COLO829 (cell line): Measurements from ENCODE around the gene CACNB2.

Experiments used
- DNase-seq: peaks from one replicate; pipeline ENCODE4 v3.0.0; 2012; ENCODE audit warnings: low spot score

Gene CACNB2

DNA sequence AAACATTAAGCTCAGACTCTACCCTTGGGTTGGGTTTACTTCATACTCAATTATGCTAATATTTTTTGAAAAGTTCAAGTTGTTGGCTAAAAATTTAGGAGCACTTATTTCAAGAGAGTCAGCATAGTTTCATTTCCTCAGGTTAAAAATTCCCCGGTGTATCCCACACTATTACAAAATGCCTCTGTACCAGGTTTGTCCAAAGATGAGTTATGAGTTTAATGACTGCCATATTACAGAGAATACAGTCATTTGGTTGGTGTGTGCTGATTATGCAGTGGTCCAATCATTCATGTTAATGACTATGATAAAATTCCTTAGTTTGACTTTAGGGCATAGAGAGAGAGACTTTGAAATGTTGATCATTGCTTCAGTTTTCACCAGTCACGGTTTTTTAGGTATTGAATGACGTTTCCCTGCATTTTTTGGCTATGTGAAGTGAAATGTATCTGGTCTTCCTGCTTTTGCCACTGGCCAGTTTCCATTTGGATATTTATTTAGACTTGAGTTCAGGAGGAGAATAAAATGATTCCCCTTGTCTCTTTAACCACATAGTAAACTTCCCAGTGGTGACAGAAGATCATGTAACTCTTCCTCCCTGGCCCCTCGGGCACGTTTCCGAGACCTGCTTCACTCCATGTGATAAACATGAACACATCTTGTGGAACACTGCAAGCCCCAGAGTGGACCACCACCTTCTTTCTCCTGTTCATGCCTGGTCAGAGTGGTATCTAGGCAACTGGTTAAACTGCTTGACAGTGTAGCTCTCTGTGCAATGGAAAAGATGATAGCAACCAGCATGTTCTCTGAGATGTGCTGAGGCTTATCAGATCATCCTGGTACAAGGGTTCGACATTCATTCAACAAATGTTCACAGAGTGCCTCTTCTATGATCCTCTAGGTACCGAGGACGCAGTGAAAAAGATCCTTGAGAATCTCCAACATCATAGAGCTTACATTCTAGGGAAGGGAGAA lies 153.6 kb downstream of the CACNB2 start:
- DNase-seq = no peak

DNA sequence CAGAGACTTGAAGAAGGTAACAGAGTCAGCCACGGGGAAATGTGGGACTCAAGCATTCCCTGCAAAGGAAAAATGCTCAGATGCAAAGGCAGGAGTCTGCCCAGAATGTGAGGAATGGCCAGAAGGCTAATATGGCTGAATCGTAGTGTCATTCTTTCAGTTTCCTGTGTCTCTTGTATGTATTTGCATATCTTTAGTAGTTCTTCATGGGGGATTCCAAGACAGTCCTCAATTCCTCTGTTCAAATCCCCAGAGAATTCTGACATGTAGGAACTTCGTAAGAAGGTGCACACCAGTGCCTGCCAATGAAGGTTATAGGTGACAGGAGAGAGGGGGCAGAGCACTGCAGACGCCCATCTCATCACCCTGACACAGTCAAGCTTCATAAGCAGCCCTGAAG lies 154.4 kb downstream of the CACNB2 start:
- no peak for DNase-seq

DNA sequence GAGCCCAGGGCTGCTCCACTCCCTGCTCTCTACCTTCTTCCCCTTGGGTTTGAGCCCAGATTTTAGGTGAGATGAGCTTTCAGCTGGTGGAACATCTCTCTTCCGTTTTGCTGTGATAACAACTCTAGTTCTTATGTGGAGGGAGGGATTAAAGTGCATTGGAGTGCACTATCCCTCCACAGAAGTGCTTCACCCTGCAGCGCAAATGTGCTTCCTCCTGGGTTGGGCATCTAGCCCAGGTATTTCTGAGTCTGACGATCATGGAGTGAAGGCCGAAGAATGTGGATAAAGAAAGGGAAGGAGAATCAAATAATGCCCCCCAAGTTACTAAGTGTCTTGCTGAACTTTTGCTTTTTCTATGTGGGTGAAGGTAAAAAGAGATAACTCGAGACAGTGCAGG lies 157.4 kb downstream of the CACNB2 start:
- no peak for DNase-seq

DNA sequence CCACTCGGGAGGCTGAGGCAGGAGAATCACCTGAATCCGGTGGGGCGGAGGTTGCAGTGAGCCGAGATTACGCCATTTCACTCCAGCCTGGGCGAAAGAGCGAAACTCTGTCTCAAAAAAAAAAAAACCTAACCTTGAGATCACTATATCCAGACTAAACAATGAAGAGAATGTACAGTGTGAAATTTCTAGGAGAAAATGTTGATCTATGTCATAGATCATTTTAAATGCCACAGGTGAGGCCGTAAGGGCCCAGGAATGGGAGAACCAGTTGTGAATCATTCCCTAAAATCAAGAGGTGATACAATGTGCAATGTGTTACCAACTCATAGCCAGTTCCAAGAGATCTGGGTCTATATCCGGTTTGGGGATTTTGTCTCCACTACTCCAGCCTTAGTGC lies 158.0 kb downstream of the CACNB2 start:
- no peak for DNase-seq

DNA sequence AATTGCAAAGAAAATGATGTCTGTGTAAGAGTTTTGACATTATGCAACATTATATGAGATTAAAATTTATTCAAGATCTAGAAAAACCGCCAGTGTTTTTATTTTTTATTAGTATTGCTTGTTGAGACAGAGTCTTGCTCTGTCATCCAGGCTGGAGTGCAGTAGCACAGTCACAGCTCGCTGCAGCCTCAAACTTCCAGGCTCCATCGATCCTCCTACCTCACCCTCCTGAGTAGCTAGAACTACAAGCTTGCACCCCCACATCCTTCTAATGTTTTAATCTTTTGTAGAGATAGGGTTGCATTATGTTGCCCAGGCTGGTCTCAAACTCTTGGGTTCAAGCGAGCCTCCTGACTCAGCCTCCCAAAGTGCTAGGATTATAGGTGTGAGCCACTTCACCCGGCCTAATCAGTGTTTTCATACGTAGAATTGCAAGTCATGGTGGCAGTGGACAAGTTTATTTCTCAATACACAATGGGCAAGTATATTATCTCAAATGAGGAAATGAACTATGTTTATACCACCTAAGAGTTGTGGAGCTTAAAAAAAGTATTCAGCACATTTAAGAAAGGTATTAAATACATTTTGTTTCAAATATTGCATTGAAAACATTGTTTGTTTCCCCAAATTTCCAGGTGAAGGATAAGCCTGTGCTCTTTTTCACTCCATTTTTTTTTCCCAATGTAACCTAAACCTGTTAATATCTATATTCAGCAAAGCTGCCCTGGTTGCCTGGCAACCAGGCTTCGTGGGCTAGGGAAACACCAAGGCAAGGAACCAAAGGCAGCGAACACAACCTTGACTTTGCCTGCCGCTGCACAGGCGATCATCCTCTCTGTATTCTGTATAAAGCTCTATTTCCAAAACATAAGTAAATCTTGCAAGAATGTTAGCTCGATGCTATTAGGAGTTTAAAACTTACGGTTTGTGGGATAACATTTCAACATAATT lies 163.9 kb downstream of the CACNB2 start:
- no peak for DNase-seq

DNA sequence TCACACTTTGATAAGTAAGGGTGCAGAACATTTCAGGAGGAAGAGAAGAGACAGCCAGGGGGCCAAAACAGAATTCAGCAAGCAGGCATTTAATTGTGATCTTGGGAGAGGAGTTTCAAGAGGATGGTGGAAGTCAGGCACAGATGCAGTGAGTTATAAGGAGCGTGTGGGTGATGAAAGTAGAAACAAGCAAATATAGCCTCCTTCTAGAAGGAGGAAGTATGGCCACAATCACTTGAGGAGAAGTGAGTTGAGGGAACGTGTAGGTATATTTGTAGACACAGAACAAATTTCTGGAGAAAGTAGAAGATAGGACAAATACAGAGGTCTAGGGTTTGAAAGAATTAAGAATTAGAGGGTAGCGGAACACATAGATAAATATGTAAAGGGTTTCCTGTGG lies 165.8 kb downstream of the CACNB2 start:
- DNase-seq = no peak

DNA sequence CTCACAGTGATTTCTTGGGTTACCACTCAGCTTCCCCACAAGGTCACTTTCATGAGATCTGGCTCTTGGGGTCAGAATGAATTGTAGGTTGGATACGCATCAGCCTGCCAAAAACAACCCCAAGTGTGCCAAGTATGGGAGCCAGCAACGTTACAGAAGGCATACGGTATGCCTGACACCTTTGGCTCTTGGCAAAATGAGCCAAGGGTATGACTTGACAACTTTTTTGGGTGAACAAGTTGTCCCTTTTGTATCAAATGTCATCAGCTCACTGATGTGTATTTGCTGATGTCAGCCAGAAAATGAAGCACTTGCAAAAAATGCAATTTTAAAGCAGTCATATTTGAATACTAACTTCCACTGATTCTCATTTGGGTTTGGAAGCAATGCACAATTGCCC lies 168.4 kb downstream of the CACNB2 start:
- no peak for DNase-seq

DNA sequence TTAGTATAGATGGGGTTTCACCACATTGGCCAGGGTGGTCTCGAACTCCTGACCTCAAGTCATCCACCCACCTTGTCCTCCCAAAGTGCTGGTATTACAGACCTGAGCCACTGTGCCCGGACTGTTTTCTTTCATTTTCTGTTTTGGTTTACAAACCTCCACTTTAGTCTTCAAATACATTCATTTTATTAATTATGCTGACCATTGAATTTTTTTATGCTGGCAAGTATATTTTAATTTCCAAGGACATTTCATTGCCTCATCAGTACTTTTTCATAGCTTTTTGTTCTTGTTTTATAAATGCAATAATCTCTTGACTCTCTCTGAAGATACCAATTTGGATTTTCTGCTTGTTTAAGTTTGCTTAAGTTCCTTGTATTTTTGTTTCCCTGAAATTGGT lies 170.5 kb downstream of the CACNB2 start:
- DNase-seq = no peak

DNA sequence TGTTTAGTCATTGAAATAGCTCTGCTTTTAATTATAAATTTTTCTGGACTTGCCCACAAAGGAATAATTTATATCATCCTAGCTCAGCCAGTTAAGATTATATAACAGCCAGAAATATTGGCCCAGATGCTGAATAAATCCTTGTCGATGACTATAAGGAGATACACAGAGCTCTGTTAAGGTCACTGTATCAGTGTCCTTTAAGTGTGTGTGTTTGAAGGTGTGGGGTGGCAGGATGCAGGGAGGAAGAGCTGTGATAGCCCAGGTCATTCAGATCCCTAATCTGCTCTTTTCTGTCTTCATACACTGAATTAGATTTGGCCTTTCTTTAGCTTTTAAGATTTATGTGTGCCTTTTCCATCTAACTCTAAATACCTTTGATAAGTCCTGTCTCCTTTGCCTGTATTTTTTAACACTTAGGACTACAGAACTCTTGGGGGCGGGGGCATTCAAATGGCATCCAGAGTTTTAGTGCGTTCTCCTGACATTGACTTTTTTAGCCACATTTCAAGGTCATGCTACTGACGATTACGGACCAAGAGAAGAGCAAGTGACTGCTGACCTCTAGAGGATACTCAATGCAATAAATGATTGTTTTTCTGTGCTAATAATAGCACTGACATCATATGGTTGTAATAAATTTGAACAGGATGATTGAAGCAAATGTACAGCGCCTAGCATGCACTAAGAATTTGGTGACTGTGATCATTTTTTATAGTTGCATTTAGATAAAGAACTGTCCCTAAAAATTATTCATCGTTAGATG lies 172.3 kb downstream of the CACNB2 start:
- peak; percentile 55 for DNase-seq

DNA sequence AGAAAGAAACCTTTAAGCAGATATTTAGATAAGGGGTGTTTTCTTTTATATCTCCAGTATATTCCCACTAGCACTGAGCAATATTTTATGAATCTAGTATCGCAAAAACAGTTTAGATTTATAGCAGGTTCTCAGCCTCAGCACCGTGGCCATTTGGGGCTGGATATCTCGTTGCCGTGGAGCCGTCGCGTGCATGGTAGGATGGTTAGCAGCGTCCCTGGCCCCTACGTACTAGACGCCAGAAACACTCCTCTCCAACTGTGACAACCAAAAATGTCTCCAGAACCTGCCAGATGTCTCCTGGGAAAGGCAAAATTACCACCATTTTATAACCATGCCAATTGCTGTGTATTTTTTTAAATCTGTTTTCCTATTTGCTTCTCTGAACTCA lies 172.9 kb downstream of the CACNB2 start:
- no peak for DNase-seq

DNA sequence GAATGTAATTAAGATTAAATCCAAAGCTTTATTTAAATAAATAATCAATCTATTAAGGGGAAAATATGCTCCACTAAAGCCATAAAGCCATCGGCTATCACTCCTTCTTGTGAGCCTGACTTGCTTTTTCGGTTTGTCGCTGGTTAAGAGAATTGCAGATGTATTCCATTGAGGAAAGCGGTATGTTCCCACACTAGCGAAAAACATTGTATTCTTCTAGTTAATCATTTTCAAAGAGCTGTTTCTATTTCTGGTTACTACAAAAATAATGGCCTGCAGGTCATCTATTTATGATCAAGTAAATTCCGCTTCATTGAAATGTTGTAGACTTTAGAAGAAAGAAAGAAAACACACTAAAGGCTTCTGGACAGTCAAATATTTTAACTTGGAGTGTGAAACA lies 173.4 kb downstream of the CACNB2 start:
- DNase-seq = no peak

DNA sequence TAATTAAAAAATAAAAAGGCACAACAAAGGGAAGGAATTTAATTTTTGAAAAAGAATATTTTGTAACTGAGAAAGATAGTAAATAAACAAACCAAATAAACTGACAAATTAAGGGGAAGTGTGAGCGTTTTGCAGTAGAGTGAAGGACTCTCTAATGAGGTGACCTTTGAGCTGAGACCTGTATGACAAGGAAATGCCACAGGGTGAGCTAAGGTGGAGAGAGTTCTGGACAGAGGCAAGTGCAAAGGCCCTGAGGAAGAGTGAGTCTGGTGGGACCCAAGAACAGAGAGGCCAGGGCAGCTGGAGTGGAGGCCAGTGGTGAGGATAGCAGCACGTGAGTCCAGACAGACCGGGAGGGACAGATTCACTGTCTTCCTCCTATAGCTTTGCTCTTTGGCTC lies 179.4 kb downstream of the CACNB2 start:
- no peak for DNase-seq

DNA sequence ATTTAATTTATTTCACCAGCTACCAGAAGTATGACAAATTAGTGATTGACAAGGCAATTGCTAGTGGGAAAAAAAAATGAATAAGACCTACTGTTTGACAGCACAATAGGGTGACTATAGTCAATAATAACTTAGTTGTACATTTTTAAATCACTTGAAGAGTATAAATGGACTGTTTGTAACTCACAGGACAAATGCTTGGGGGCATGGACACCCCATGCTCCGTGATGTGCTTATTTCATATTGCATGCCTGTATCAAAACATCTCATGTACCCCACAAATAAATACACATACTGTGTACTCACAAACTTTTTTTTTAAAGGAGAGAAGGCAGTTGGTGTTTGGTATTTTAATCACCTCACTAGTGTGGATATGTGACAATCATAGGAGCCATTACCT lies 181.1 kb downstream of the CACNB2 start:
- peak; percentile 21 for DNase-seq

DNA sequence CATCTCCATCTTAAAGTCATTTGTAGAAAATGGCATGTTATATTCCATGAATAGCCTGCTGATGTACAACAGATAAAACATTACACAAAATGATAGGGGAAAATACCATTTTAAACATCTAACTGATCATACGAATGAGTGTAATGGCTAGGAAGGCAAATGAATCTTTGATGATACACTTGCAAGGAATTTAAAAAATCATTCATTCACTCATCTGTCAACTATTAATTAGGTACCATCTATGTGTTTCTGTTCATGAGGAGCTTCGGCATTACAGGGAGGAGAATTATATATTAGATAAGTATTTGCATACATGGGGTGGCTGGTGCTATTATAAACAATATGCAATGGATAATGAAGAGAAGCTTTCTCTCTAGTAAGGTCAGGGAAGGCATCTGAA lies 183.7 kb downstream of the CACNB2 start:
- DNase-seq = no peak

DNA sequence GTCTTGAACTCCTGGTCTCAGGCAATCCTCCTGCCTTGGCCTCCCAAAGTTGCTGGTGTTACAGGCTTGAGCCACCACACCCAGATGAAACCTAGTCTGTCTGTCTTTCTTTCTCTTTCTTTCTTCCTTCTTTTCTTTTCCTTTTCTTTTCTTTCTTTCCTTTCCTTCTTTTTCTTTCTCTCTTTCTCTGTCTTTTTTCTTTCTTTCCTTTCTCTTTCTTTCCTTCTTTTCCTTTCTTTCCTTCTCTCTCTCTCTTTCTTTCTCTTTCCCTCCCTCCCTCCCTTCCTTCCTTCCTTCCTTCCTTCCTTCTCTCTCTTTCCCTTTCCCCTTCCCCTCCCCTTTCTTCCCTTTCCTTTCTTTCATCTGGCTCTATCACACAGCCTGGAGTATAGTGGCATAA lies 185.2 kb downstream of the CACNB2 start:
- no peak for DNase-seq

DNA sequence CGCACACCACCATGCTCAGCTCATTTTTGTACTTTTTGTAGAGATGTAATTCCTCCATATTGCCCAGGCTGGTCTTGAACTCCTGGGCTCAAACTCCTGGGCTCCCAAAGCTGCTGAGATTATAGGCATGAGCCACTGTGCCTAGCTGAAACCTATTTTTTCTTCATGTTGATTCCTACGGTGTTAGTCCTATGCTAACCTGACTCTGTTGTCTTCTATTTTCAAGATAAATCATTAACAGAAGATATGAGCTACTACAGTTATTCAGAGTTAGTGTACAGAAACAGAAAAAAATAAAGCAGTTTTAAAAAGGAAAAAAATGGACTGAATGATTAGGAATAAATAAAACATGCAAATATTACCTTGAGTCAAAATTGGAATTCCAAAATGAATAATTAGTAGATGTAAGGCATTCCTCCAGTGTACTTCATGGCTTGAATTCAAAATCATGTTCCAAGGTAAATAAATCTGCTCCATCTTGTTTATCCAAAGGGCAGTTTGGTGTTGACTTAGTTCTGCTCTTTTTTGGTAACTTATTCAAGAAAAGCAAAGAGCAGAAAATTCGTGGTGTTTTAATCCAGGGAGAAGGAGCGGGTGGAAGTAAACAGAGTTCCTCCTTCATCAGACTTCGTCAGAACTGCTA lies 185.8 kb downstream of the CACNB2 start:
- DNase-seq = no peak

DNA sequence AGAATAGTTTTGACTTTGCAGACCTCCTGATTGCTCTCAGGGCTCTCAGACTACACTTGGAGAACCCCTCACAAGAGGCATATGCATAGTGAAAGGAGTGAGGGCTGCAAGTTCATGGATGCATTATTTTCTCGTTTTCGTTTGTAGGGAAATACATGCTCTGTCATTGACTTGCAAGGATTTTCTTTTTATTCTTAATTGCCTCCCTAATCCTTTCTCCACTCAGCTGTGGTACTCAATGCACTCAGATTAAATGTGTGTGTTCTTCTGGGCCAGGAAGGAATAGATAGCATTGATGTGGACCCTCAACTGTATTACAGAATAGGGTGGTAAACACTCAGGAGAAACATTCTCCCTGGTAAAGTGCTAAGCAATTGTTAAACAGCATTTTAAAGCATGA lies 188.7 kb downstream of the CACNB2 start:
- no peak for DNase-seq

DNA sequence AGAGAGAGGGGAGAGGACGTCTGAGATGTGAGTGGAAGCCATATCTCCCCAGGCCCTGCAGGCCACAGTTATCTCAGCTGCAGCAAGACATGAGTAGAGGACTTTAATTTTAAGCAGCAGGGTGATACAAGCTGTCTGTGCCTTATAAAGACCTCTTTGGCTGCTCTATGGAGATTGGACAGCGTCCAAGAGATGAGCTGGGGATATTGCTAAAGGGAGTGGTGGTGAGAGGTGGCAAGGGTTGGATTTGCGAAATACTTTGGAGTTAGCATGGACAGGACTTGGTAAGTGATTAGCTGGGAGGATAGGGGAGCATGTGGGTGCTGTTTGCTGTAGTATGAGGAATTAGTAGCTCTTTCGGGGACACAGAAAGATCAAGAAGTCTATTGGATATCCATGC lies 191.8 kb downstream of the CACNB2 start:
- DNase-seq = no peak

DNA sequence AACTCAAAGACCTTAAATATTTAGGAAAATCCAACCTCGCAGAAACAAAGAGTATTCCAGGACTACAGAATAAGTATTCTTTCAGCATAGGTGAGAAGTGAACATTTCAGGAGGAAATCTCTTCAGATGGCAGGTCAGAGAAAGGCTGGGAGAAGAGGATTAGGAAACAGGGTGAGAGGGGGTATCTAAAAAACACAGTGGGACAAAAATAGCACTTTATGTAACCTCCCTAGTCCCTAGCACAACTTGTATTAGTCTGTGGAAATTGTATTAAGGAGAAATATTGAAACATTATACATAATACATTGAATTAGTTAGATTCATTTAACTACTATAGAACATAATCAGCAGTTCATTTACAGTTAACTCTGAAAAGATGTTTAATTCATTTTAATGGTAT lies 192.3 kb downstream of the CACNB2 start:
- DNase-seq = no peak

DNA sequence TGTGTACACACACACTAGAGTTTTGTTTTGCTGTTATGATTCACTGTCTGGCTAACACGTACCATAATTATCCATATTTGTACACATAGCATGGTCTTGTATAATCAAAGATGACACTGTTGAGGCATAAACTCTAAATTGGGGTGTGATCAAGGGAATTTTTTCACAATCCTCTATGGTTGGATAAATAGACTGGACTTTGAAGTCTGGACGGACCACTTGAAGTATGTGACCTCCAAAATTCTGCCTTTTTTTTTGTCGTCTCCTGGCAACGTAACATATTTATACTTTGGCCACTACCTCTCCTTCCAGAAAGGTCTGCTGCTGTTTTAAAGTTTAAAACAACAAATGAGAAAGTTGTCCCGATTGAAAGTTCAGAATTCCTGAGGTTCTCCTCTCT lies 193.4 kb downstream of the CACNB2 start:
- no peak for DNase-seq

DNA sequence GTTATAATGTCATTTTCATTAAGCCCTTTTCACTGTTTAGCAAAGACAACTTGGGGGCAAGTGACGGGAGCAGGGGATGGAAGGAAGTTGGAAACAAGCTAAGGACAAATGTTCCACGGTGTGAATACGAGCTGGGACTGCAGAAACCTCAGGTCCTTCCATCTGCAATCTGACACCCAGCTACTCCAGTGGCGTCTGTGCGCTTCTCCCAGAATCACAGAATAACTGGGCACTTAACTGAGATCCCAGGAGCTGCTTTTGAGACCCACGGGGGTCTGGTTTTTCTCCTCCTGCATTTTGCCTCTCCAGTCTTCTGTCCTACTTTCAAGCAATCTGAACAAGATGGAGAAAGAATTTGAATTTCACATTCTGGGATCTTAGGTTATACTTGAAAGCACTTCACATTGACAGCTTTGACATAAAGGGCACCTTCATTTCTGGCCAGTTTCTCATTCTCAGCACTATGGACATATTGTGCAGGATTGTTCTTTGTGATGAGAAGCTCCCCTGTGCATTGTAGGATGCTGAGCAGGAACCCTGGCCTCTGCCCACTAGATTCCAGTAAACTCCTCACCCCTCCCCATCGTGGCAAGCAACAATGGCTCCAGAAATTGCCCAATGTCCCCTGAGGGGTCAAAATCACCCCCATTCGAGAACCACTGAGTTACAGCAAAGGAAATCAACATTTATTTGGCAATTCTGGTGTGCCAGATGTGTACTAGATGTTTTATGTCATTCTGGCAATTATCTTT lies 194.1 kb downstream of the CACNB2 start:
- no peak for DNase-seq
